ENCODE data around the gene SLC8B1. TPM values are rescaled to one million over a fixed set of nuclear protein-coding genes. Genes with fewer than 3 reads are reported as not detected.

The SLC8B1 gene
- total RNA-seq, 1 donor from 2014 or later: 5.0 TPM

DNA sequence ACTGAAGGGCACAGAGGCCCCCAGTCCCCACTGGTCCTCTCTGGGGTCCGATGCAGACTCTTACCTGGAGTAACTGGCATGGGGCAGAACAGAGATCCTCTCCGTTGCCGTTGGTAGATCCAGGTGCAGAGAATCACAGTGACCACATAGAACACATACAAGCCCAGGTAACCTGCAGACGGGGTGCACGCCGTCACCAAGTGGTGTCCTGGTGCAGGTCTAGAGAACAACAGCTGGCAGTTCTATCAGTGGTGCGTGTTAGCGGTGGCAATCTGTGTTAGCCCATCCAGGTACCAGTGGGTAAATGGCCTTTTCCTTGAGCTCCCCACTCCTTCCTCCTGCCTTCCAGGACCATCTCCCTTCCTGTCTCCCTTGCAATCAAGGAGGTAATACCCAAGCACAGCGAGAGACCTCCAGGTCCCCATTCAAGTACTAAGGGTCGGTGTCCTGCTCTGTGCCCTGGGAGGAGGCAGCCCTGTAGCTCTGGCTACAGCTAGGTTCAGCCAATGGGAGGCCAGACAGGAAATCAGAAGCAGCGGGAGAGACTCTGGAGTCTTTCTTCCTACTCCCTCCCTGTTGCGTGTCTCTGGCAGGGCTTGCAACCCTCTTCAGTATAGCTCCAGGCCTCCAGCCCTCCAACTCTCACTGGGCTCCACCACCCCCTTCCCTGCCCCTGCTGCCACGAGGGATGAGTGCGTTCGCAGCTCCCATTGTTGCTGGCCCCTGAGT is 15.8 kb downstream of the SLC8B1 start:
- no peak for DNase-seq

DNA sequence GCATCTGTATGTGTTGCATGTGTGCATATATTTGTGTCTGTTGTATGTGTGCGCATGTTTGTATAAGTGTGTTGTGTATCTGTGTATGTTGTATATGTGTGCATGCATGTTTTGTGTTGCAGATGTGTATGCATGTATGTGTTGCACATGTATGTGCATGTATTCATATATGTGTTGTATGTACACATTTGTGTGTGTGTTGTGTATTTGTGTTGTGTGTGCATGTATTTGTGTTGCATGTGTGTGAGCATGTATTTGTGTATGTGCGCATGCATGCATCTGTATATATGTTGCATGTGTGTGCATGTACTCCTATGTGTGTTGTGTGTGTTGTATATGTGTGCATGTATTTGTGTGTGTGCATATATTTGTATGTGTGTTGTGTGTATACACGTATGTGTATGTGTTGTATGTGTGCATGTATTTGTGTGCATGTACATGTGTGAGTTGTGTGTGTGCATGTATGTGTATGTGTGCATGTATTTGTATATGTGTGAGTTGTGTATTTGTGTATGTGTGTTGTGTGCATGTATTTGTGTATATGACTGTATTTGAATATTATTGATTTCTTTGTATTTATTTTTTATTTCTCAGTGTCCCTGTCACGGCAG is 16.8 kb downstream of the SLC8B1 start:
- no peak for DNase-seq

DNA sequence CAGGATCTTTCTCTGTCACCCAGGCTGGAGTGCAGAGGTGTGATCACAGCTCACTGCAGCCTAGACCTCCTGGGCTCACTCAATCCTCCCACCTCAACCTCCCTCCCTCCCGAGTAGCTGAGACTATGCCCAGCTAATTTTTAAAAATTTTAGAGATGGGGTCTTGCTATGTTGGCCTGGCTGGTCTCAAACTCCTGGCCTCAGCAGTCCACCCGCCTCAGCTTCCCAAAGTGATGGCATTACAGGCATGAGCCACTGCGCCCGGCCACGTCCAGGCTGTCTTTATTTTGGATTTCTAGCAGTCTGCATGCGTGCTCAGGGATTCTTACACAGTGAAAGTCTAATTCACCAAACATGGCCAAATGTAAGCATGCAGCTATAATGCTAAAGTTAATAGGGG is 17.8 kb downstream of the SLC8B1 start:
- DNase-seq: no peak

- DNase-seq: no peak
These were observed 18.8 kb downstream of the SLC8B1 start for GRCh38 chr12:113316155-113316554.

DNA sequence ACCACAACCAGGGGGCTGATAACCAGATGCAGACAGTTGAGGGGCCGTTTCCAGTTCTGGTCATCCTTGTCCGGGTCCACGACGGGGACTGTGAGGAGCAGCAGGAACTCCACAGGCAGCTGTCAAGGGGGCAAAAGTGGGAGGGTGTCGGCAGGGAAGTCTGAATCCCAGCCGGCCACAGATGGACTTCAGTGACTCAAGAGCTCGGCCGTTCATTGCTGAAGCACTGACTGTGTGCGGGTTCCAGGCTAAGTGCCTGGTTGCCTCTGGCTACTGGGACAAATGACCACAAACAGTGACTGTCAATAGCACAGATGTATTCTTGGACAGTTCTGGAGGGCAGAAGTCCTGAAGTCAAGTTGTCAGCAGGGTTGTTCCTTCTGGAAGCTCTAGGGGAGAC is 19.6 kb downstream of the SLC8B1 start:
- no peak for DNase-seq

DNA sequence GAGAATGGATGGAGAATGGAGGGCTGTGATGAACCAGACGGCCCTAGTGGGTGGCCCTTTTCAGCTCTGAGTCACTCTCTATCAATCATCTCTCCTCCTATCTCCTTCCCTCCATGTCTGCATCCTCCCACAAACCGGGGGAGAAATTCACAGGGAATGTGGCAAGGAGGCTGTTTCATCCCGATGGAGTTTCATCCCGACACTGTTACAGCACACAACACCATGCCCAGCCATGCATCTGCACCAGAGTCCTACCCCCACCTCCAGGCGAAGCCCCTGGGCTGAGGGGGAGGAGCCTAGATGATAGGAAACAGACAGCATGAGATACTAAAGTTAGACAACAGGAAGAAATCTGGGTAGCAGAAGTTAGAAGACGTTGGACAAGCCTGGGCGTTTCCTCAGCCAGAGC is 20.8 kb downstream of the SLC8B1 start:
- DNase-seq: no peak

DNA sequence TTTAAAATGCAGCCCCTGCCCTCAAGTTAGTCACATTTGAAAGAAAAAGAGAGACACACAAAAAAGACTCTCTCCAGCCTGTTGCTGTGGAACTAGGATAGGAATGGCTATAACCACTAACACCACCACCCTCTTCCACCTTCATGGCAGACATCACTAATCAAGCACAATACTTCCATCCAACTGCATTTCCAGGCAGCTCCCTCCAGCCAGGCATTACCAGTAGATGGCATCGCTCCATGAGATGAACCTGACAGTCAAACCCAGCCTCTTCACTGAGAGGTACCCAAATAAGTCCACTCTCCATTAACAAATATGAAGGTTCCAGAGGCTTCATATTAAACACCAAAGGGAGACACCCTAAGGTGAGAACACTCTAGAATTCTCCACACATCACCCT is 24.4 kb downstream of the SLC8B1 start:
- DNase-seq: no peak

DNA sequence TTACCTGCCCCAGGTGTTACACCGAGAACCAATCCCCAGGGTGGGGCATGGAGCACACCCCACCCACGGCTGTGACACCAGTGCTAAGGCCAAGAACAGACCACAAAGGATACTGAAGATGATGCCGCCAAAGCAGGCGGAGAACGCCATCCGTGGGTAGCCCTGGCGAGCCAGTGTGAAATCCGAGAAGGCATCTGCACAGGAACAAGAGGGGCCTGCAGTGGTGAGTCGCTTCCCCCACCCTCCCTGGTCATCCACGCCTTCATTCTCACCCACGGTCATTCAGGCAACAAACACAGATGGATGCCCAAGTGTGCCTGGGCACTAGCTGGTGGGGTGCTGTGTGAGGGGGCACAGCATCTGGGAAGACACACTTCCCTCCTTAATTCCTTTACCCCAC is 28.5 kb downstream of the SLC8B1 start:
- no peak for DNase-seq

- DNase-seq: no peak
These were observed 29.5 kb downstream of the SLC8B1 start for GRCh38 chr12:113305281-113305856.

- no peak for DNase-seq
These were observed 31.8 kb downstream of the SLC8B1 start for GRCh38 chr12:113302886-113303640.

- DNase-seq: no peak
These were observed 32.4 kb downstream of the SLC8B1 start for GRCh38 chr12:113302466-113302865.

DNA sequence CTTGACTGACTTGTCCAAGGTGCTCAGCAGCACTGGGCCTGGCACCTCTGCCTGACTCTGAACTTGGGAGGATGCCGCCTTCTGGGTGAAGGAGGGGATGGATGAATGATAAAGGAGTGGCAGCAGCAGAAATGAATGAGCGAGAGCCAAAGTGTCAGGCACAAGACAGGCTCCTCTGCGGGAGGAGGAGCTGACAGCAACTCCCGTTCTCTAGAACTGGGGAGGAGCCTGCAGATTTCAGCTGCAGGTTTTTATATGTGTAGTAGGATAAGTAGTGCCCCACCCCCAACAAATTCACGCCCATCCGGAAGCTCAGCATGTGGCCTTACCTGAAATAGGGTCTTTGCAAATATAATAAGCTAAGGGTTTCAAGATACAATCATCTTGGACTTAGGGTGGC is 33.1 kb downstream of the SLC8B1 start:
- DNase-seq: no peak

DNA sequence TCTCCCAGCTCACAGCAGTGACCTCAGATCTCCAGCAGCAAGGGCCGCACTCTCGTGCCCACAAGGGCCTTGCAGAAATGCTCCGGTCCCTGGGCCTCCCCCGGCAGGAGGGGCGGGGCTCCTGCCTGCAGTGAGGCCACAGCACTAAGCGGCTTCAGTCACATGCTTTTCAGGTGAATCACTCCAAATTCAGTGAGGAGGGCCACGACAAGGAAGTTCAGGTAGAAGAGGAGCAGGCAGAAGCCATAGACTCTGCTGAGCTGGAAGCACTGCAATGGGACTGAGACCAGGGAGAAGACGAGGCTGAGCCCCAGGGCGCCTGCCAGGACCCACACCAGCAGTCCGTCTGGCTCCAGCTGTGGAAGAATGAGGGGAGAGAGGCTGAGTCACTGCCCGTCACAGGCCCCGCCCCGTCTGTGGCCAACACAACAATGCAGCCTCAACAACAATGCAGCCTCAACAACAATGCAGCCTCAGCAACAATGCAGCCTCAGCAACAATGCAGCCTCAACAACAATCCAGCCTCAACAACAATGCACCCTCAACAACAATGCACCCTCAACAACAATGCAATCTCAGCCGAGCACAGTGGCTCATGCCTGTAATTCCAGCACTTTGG is 35.2 kb downstream of the SLC8B1 start:
- no peak for DNase-seq

- DNase-seq: no peak
These were observed 35.9 kb downstream of the SLC8B1 start for GRCh38 chr12:113298861-113299545.

GRCh38 chr12:113298472-113298817 is 36.5 kb downstream of the SLC8B1 start:
- DNase-seq: no peak

DNA sequence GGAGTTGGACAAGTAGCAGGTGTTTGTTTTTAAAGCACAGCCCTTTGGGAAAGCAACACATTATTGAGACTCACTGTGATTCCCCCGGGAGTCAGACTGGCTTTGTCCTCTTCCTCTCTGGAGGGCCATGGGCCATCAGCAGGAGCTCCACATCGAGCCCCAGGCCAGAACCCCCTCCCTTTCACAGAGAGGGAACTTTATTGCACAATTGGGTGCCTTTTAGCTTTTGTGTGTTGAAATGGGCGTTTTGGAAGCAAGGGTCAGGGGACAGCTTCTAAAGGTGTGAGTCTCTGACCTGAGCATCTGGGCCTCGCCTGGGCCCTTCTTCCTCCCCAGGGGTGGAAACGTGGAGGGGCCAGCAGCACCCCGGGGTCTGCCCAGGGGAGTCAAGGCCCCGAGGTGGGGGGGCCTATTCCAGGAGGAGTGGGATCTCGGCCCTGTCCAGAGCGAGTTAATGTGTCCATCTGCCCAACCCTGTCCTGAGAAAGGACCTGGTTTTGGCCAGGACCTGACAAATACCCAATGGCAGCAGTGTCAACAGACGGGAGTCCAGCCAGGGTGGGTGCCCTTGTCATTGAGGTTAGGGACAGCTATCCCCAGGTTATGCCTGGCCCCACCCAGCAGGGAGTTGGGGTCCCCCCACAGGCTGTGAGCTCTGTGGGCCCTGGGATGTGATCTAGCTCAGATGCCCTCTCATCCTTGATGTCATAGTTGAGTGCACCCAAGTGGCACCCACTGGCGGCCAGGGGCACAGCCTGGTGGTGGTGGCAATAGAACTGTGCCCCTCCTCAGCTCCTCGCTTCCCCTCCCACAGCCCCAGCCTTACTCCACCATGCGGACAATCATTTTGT is 37.1 kb downstream of the SLC8B1 start:
- DNase-seq: no peak

GRCh38 chr12:113297214-113297587 is 37.7 kb downstream of the SLC8B1 start:
- no peak for DNase-seq

DNA sequence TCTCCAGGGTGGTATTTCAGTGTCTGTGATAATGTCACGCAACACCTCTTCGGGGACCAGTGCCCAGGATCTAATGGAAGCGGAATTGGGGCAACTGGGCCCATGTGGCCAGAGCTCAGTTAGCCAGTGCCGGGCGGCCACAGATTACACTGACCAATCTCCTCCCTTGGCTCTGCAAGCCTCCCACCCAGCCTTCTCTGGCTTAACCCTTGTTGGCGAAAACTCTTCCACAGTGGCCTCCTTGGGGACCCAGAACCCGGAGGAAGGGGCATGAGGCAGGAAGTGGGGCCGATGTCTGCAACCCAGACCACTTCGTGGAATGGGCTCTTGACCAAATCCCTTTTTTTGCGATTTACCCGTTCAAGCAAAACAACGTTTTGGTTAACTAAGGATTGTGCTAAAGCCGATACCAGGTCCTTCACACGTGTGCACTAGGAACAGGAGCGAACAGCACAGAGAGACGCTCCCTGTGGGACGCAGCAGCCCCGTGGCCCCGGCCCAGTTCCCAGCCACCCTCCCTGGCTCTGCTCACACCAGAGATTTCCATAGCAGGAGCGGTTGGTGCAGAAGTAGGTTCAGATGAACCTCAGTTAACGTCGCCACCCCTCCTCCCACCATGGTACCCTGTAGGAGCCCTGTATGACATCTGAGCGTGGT is 38.2 kb downstream of the SLC8B1 start:
- no peak for DNase-seq

DNA sequence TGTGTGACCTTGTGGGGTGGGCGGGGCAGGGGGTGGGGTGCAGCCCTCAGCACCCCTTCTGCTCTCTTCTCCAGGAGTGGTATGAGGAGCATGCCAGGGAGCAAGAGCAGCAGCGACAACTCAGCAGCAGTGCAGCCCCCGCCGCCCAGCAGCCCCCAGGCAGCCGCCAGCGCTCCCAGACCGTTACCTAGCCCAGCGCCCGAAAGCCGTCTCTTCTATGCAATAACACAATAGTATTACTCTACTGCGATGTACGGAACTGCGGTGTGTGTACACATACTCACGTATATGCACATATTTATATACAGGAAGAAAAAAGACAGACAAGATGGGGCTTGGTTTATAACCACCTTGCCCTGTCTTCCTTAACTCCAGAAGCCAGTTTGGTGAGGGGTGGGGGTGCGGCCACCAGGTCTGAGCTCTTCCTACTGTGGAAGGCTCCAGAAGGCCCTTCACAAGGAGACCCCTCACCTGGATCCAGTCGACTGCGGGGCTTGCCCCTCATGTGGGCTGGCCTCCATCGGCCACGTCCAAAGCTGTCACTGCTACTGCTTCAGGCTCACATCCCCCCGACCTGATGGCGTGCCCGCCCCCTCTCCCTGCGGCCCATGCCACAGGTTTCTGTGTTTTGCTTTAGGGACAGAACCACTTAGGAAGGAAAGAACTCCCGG is 38.9 kb downstream of the SLC8B1 start:
- DNase-seq: no peak

DNA sequence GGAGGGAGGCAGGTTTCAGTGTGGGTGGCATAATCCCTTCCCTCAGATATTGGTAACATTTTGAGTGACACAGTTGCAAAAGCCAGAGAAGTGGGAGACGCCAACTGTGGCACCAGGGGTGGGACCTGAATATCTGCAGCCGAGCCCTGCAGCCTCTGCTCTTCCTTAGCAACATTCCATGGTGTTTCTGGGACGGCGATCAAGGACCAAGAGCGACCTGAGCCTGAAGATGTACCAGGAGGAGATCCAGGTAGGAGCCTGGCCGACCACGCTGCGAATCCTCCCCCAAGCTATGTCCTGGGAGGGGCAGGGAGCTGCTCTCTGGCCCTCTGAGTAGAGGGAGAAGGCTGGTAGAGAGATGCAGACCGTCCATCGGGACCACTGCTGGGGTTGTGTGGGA is 41.8 kb downstream of the SLC8B1 start:
- no peak for DNase-seq
